HG02885 (cell line): ENCODE data around the gene MARK3.
A peak's percentile ranks its signal among the peaks of the same experiment; 100 is the strongest.
"Not testable (repeated sequence)": the region's sequence is repeated elsewhere in the genome, so short reads cannot be mapped to it uniquely, and the experiment has no call there.

Source experiments
- ATAC-seq: cut with Tn5 transposase; IDR thresholded peaks from one replicate; pipeline ENCODE4 v1.9.1; 2021; ENCODE audit warnings: mild to moderate bottlenecking; ENCODE audit not compliant: unreplicated experiment, poor library complexity

MARK3 gene

DNA sequence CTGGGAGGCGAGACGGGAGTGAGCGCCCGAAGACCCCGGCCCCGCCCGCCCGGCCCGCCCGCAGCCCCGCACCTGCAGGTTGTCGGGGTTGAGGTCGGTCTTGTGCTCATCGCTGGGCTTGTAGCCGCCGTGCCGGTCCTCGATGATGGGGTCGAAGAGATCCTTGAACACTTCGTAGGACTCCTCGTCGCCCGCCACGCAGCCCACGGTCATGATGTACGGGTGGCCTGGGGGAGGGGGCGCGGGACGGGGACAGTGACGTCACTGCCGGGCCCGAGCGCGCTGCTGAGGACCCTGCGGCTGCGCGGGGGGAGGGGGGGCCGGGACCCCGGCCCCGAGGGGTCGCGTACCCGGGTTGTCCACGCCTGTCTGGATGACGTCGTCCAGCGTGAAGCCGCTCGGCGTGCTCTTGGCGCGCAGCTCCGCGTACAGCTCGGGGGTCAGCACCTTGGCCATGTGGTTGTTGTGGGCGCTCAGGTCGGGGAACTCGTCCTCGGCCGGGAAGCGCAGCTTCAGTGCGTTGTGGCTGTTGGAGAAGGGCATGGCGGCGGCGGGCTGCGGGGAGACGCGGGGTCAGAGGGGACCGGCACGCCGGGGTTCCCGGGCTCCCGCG lies 136.8 kb downstream of the MARK3 start:
- no peak for ATAC-seq

GRCh38 chr14:103522649-103523574 lies 137.7 kb downstream of the MARK3 start, which contains the start of gene CKB:
TSS of gene CKB (minus strand) at chr14:103522830. CDS start at chr14:103522493, 337 bp downstream.
- no peak for ATAC-seq

DNA sequence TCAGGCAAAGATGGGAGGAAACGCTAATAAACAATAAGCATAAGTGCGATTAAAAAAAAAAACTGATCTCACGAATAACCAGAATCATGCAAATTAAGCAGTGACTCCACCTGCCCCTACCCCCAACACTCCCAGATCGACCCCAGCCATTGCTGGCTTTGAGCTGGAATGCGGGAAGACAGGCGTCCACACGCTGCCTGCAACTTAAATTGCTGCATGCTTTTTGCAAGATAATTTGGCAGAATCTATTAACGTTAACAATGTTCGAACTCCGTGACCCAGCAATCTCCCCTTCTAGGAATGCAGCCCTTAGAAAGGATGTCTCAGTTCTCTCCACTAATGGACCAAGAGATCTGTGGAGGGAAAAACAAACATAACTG lies 138.3 kb downstream of the MARK3 start:
- ATAC-seq: no peak

GRCh38 chr14:103524002-103524935 lies 139.1 kb downstream of the MARK3 start:
- ATAC-seq: no peak

DNA sequence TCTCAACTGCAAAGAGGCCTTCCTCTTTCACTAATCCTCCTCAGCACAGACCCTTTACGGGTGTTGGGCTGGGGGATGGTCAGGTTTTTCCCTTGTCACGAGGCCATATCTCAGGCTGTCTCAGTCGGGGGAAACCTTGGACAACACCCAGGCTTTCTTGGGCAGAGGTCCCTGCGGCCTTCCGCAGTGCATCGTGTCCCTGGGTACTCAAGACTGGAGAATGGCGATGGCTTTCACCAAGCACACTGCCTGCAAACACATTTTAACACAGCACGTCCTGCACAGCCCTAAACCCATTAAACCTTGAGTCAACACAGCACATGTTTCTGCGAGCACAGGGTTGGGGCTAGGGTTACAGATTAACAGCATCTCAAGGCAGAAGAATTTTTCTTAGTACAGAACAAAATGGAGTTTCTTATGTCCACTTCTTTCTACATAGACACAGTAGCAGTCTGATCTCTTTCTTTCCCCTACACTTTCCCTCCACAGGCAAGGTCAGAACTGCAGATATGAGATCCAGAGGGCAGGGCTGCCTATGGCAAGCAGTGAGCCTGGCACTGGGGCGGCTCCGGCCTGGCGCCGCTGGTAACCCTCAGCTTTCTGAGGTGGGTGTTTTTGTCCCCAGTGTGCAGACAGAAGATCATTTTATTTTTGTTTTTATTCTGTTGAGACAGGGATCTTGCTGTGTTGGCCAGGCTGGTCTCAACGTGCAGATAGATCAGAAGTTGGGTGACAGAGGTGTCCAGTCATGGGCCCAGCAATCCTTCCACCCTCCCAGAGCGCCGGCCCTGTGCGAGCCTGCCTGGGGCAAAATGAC lies 140.4 kb downstream of the MARK3 start:
- not testable (repeated sequence) for ATAC-seq

GRCh38 chr14:103526247-103526913 lies 141.2 kb downstream of the MARK3 start:
- no peak for ATAC-seq

GRCh38 chr14:103526914-103527248 lies 141.7 kb downstream of the MARK3 start:
- no peak for ATAC-seq

- peak; percentile 53 for ATAC-seq
These were observed 142.4 kb downstream of the MARK3 start for GRCh38 chr14:103527408-103528145.

- no peak for ATAC-seq
These were observed 143.0 kb downstream of the MARK3 start for GRCh38 chr14:103528146-103528586.

GRCh38 chr14:103528587-103529382 lies 143.6 kb downstream of the MARK3 start, which contains the start of gene TRMT61A:
TSS of gene TRMT61A (plus strand) at chr14:103529196. CDS start at chr14:103529979, 783 bp downstream.
- peak; percentile 62 for ATAC-seq

- ATAC-seq: no peak
These were observed 144.5 kb downstream of the MARK3 start for GRCh38 chr14:103529383-103530365.

DNA sequence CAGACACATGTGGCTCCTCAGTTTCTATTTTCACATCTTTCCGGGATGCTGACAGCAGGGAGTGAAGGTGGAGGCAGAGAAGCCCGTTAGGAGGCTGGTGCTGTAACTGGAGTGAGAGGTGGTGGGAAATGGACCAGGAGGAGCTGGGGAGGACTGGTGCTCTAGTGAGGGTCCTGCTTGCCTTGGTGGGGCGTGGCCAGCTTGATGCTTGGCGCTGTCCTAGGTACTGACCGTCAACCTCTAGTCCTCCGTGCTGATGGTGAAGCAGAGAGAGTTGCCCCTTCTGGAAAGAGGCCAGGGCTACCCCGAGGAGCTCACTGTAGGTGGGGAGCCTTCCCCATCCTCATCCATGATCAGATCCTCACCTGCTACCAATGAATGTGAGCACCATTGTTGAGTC lies 145.2 kb downstream of the MARK3 start:
- no peak for ATAC-seq

DNA sequence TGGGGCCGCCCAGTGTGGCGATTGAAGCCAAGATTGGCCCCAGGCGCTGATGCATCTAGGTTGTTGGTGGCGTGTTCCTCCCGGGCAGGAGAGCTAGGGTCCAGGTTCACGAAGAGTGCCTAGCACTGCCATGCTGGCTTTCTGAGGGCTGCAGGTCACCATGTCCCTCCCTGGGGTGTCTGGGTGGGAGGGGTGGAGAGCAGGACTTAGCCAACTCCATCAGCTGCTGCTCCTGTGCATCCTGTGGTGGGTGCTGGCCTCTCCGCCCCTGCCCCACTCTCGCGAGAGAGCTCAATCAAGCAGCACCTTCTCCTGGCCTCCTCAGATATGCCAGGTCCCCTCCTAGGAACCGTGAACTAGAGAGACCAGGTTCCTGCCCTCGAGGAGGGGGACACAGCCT lies 145.6 kb downstream of the MARK3 start:
- no peak for ATAC-seq

- no peak for ATAC-seq
These were observed 146.4 kb downstream of the MARK3 start for GRCh38 chr14:103531421-103532215.

DNA sequence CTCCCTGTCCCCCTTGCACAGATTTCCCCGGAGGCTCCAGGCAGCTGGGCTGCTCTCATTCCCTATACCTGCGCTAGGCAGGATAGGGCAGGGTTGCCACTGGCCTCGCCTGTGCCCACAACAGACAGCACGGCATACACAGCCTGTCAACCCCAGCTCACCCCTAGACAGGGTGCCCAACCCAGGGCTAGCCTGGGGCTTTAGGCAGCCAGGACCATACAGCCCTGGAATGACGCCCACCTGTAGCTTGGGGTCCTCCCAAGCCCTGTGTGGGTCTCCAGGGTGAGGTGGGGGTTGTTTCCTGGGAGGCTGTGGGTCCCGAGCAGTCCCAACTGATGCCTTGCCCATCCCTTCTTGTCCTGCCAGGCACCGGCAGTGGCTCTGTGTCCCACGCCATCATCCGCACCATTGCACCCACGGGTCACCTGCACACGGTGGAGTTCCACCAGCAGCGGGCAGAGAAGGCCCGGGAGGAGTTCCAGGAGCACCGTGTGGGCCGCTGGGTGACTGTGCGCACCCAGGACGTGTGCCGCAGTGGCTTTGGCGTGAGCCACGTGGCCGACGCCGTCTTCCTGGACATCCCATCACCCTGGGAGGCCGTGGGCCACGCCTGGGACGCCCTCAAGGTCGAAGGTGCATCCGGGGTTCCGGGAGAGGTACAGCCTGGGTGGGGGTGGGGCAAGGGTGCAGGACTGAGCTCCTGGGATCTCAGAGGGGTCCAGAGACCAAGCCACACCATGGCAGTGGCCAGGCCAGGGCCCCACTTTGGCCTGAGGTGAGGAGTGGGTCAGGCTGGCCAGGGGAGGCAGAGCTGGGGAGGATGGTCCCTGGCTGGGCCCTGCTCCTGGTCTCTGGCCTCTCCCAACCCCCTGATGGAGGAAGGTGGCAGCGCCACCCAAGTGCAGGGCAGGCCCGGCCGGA lies 147.3 kb downstream of the MARK3 start:
- no peak for ATAC-seq
